HCT116 (cell line): Measurements from ENCODE around the gene USP53. TPM values are rescaled to one million over a fixed set of nuclear protein-coding genes. Genes with fewer than 3 reads are reported as not detected.

Source experiments
- ATAC-seq: fragments of 200-7000 bp; cut with Tn5 transposase; 2 replicates; pipeline ENCODE4 v1.9.1; 2020; ENCODE audit warnings: mild to moderate bottlenecking, moderate library complexity
- BruUV-seq: library from RNA; stranded (reverse); fragments of 400-500 nt; replicated peaks from 2 replicates; lab custom pipeline; 2021; lab: Mats Ljungman, UMichigan
- CTCF ChIA-PET: fragments of 300-600 bp; sonication (Branson Sonifier 250); formaldehyde crosslinking; loops from one replicate; lab custom pipeline; 2021; ENCODE audit warnings: antibody characterized with exemption; lab: Charles Lee
- POLR2A ChIA-PET: fragments of 300-600, 350-600 bp; sonication (Branson Sonifier 250); formaldehyde crosslinking; loops from one replicate; lab custom pipeline; 2021; ENCODE audit warnings: antibody characterized with exemption; lab: Charles Lee
- RAD21 ChIA-PET, 2 experiments: fragments of 300-600 bp; sonication (Branson Sonifier 250); formaldehyde crosslinking; loops; one replicate each; lab custom pipeline; 2023; ENCODE audit warnings: low total read pairs in 2 of 2; ENCODE audit not compliant: uncharacterized antibody in 2 of 2, unreplicated experiment in 2 of 2, low non-redundant PET in 1 of 2; lab: Charles Lee
- DNase-seq: peaks from one replicate; pipeline ENCODE4 v3.0.0-alpha.2; 2010; ENCODE audit warnings: low read depth, low spot score
- H2AFZ ChIP-seq: fragments of 200-600 bp; shearing (Covaris generic), sonication (generic); 2 replicates; pipeline ENCODE4 v1.6.1; 2017; ENCODE audit warnings: low read depth, mixed run types, mixed read lengths, antibody characterized with exemption, low read length; ENCODE audit not compliant: poor library complexity, severe bottlenecking
- H3K27ac ChIP-seq: 2 replicates; pipeline ENCODE4 v1.5.1; 2012; ENCODE audit warnings: low read depth, low read length
- H3K27me3 ChIP-seq: fragments of 200-600 bp; sonication (generic); 2 replicates; pipeline ENCODE4 v1.6.1; 2016; ENCODE audit warnings: mixed run types, low read length, mixed read lengths; ENCODE audit not compliant: insufficient read depth
- H3K36me3 ChIP-seq, 2 experiments: fragments of 200-500 bp in 1 of 2; fragments of 200-600 bp in 1 of 2; sonication (Bioruptor generic) in 1 of 2; sonication (generic) in 1 of 2; 2 replicates each; pipeline versions ENCODE4 v1.5.1 to v1.6.1; 2014 to 2016; ENCODE audit warnings: low read length in 2 of 2, inconsistent platforms in 1 of 2, mixed read lengths in 1 of 2, mixed run types in 1 of 2; ENCODE audit not compliant: insufficient read depth in 2 of 2, control insufficient read depth in 1 of 2
- H3K4me1 ChIP-seq, 2 experiments: fragments of 200-600 bp in 1 of 2; sonication (generic) in 1 of 2; 2 replicates each; pipeline versions ENCODE4 v1.5.1 to v1.6.1; 2012 to 2017; ENCODE audit warnings: low read length in 2 of 2, inconsistent platforms in 1 of 2, mild to moderate bottlenecking in 1 of 2, mixed read lengths in 1 of 2, mixed run types in 1 of 2, moderate library complexity in 1 of 2; ENCODE audit not compliant: insufficient read depth in 2 of 2, control insufficient read depth in 1 of 2
- H3K4me2 ChIP-seq: fragments of 200-600 bp; sonication (generic); 2 replicates; pipeline ENCODE4 v1.6.1; 2017; ENCODE audit warnings: mixed run types, low read length, mixed read lengths
- H3K4me3 ChIP-seq, 2 experiments: fragments of 200-600 bp in 1 of 2; sonication (generic) in 1 of 2; replicated peaks in 1 of 2; 2 replicates each; pipeline ENCODE4 v1.5.1; 2011 to 2016; ENCODE audit warnings: low read length in 2 of 2, control low read depth in 1 of 2, low read depth in 1 of 2, mild to moderate bottlenecking in 1 of 2, mixed read lengths in 1 of 2, mixed run types in 1 of 2
- H3K79me2 ChIP-seq: fragments of 200-600 bp; sonication (generic); 2 replicates; pipeline ENCODE4 v1.6.1; 2017; ENCODE audit warnings: mild to moderate bottlenecking, mixed run types, low read length, moderate library complexity, mixed read lengths; ENCODE audit not compliant: insufficient read depth
- H3K9ac ChIP-seq: fragments of 200-600 bp; sonication (generic); 2 replicates; pipeline ENCODE4 v1.6.1; 2016; ENCODE audit warnings: low read length, mixed read lengths
- H3K9me2 ChIP-seq: fragments of 200-600 bp; sonication (generic), shearing (Covaris generic); 2 replicates; pipeline ENCODE4 v1.6.1; 2017; ENCODE audit warnings: mixed run types, mild to moderate bottlenecking, moderate library complexity; ENCODE audit not compliant: insufficient read depth
- H3K9me3 ChIP-seq, 2 experiments: fragments of 200-500 bp in 1 of 2; fragments of 200-600 bp in 1 of 2; sonication (Bioruptor generic) in 1 of 2; sonication (generic) in 1 of 2; 2 replicates each; pipeline ENCODE4 v1.6.1; 2014 to 2017; ENCODE audit warnings: low read length in 2 of 2, mixed read lengths in 2 of 2, inconsistent platforms in 1 of 2, low read depth in 1 of 2, mild to moderate bottlenecking in 1 of 2, mixed run types in 1 of 2, moderate library complexity in 1 of 2; ENCODE audit not compliant: control insufficient read depth in 1 of 2, insufficient read depth in 1 of 2
- H4K20me1 ChIP-seq: fragments of 200-600 bp; sonication (generic), shearing (Covaris generic); 2 replicates; pipeline ENCODE4 v1.6.1; 2017; ENCODE audit warnings: mixed run types, mild to moderate bottlenecking, moderate library complexity; ENCODE audit not compliant: insufficient read depth
- CBX3 ChIP-seq: IDR thresholded peaks from 2 replicates; pipeline ENCODE4 v1.6.1; 2012; ENCODE audit warnings: low read depth
- CEBPB ChIP-seq: IDR thresholded peaks from 2 replicates; pipeline ENCODE4 v1.6.1; 2012; ENCODE audit warnings: low read depth
- CTCF ChIP-seq, 3 experiments: fragments of 200-600 bp in 1 of 3; sonication (generic) in 1 of 3; IDR thresholded peaks in 2 of 3; conservative IDR thresholded peaks in 1 of 3; 2 replicates each; pipeline ENCODE4 v1.5.1; 2012 to 2017; ENCODE audit warnings: low read depth in 2 of 3, low read length in 2 of 3, antibody characterized with exemption in 1 of 3, borderline replicate concordance in 1 of 3, control low read depth in 1 of 3, mild to moderate bottlenecking in 1 of 3, mixed read lengths in 1 of 3, mixed run types in 1 of 3, moderate library complexity in 1 of 3; ENCODE audit not compliant: insufficient read depth in 1 of 3
- EGR1 ChIP-seq: IDR thresholded peaks from 2 replicates; pipeline ENCODE4 v1.6.1; 2012; ENCODE audit warnings: low read depth
- ELF1 ChIP-seq: IDR thresholded peaks from 2 replicates; pipeline ENCODE4 v1.6.1; 2012; ENCODE audit warnings: low read depth, borderline replicate concordance
- EZH2phosphoT487 ChIP-seq: fragments of 200-600 bp; IDR thresholded peaks from 2 replicates; pipeline ENCODE4 v1.6.1; 2018; ENCODE audit warnings: antibody characterized with exemption, borderline replicate concordance
- JUND ChIP-seq: IDR thresholded peaks from 2 replicates; pipeline ENCODE4 v1.6.1; 2012
- TCF7L2 ChIP-seq: IDR thresholded peaks from 2 replicates; pipeline ENCODE4 v1.7.0; 2011; ENCODE audit warnings: borderline replicate concordance, inconsistent platforms; ENCODE audit not compliant: insufficient read depth, insufficient read length; ENCODE audit errors: extremely low read depth
- ZFX ChIP-seq: fragments of 450-650 bp; IDR thresholded peaks from 2 replicates; pipeline ENCODE4 v1.6.1; 2017
- ZNF274 ChIP-seq: fragments of 200-500 bp; sonication (Bioruptor generic); IDR thresholded peaks from 2 replicates; pipeline ENCODE4 v1.6.1; 2014; ENCODE audit warnings: mild to moderate bottlenecking, low read depth, low read length, inconsistent platforms
- intact Hi-C: fragments of 100-400 bp; cut with micrococcal nuclease; formaldehyde crosslinking; loops from 2 replicates; pipeline ENCODE4 v1.10.0; 2022
- total RNA-seq: library from RNA; stranded (reverse); gene quantifications from one replicate; pipeline ENCODE4 v1.2.1, GENCODE V29; 2021; ENCODE audit not compliant: unreplicated experiment

Gene USP53
- total RNA-seq, 1 experiment from 2014 or later, result 22.0 TPM

GRCh38 chr4:119307606-119308005, 95.1 kb downstream of the USP53 start:
- intact Hi-C loops, result no loop called here
- no peak for TF ChIP-seq ZFX
- H3K4me3 ChIP-seq, result no peak overlapping the region
- no peaks in the 10 kb centered on the region for H3K36me3 ChIP-seq
- no peak overlapping the region for H3K27ac ChIP-seq
- H3K79me2 ChIP-seq, result no peaks in the 10 kb centered on the region
- H3K9ac ChIP-seq, result no peak overlapping the region
- 0 out of 2 replicates have a peak, but pooled peaks cover 3% of the 10 kb centered on the region for H4K20me1 ChIP-seq
- CTCF ChIA-PET, result no interaction called here
- no peaks in the 10 kb centered on the region for H3K27me3 ChIP-seq
- H3K9me3 ChIP-seq, result no peaks in the 10 kb centered on the region
- no TSS peak for BruUV-seq
- H3K4me2 ChIP-seq, result no peak overlapping the region
- RAD21 ChIA-PET, result no interaction called here
- DNase-seq, result no peak
- ATAC-seq, result no peak
- H3K4me1 ChIP-seq, result no peaks in the 10 kb centered on the region
- POLR2A ChIA-PET, result no interaction called here
- H3K9me2 ChIP-seq, result no peaks in the 10 kb centered on the region
- H2AFZ ChIP-seq, result no peak overlapping the region

- no peak overlapping the region for H3K4me3 ChIP-seq
- H4K20me1 ChIP-seq, result 0 out of 2 replicates have a peak, but pooled peaks cover 3% of the 10 kb centered on the region
- no peaks in the 10 kb centered on the region for H3K79me2 ChIP-seq
- H2AFZ ChIP-seq, result no peak overlapping the region
- no peaks in the 10 kb centered on the region for H3K9me2 ChIP-seq
- TF ChIP-seq EGR1, result no peak
- TF ChIP-seq ELF1, result no peak
- CTCF ChIA-PET, result no interaction called here
- H3K4me2 ChIP-seq, result no peak overlapping the region
- H3K27ac ChIP-seq, result no peak overlapping the region
- POLR2A ChIA-PET, result interaction anchor here (0.9 kb wide), 1 partner anchor 10 kb away, joined by 3 read pairs; a partner anchor contains a TSS
- H3K27me3 ChIP-seq, result no peaks in the 10 kb centered on the region
- BruUV-seq, result no TSS peak
- DNase-seq, result no peak
- no peaks in the 10 kb centered on the region for H3K9me3 ChIP-seq
- ATAC-seq, result no peak
- no peaks in the 10 kb centered on the region for H3K4me1 ChIP-seq
- no peak overlapping the region for H3K9ac ChIP-seq
- H3K36me3 ChIP-seq, result no peaks in the 10 kb centered on the region
- RAD21 ChIA-PET, result no interaction called here
- intact Hi-C loops, result loop anchor here (5.0 kb wide), 1 partner anchor 476 kb away; no protein-coding TSS in a partner anchor
These were observed 98.3 kb downstream of the USP53 start for GRCh38 chr4:119310826-119311225.

- ATAC-seq, result no peak
- ChIA-PET CTCF (no interaction called here), POLR2A (no interaction called here), RAD21 (no interaction called here)
- no peak overlapping the region for H3K4me3 ChIP-seq
- H3K27ac ChIP-seq, result no peak overlapping the region
- no peaks in the 10 kb centered on the region for H4K20me1 ChIP-seq
- H3K36me3 ChIP-seq, result no peaks in the 10 kb centered on the region
- H3K27me3 ChIP-seq, result no peaks in the 10 kb centered on the region
- H3K4me2 ChIP-seq, result no peak overlapping the region
- no TSS peak for BruUV-seq
- H3K79me2 ChIP-seq, result no peaks in the 10 kb centered on the region
- no peaks in the 10 kb centered on the region for H3K4me1 ChIP-seq
- H3K9ac ChIP-seq, result no peak overlapping the region
- no peaks in the 10 kb centered on the region for H3K9me2 ChIP-seq
- DNase-seq, result no peak
- H3K9me3 ChIP-seq, result no peaks in the 10 kb centered on the region
- intact Hi-C loops, result loop anchor here (5.0 kb wide), 1 partner anchor 474 kb away; no protein-coding TSS in a partner anchor
- no peak overlapping the region for H2AFZ ChIP-seq
- TF ChIP-seq TCF7L2 (no peak), EZH2phosphoT487 (no peak), CTCF (IDR thresholded peaks at IDR 0.05 in 2 of 3, conservative IDR thresholded peaks at IDR 0.05 in 1 of 3; ENCODE audit: borderline replicate concordance in 1 of 3, insufficient read depth in 1 of 3, low read depth in 2 of 3, low read length in 2 of 3) (no peak), JUND (no peak), CBX3 (no peak), CEBPB (no peak), ZNF274 (no peak)
These were observed 100.7 kb downstream of the USP53 start for GRCh38 chr4:119313237-119313636.
